ENCODE data around the gene SCLY.

Gene SCLY, protein sequence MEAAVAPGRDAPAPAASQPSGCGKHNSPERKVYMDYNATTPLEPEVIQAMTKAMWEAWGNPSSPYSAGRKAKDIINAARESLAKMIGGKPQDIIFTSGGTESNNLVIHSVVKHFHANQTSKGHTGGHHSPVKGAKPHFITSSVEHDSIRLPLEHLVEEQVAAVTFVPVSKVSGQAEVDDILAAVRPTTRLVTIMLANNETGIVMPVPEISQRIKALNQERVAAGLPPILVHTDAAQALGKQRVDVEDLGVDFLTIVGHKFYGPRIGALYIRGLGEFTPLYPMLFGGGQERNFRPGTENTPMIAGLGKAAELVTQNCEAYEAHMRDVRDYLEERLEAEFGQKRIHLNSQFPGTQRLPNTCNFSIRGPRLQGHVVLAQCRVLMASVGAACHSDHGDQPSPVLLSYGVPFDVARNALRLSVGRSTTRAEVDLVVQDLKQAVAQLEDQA

DNA sequence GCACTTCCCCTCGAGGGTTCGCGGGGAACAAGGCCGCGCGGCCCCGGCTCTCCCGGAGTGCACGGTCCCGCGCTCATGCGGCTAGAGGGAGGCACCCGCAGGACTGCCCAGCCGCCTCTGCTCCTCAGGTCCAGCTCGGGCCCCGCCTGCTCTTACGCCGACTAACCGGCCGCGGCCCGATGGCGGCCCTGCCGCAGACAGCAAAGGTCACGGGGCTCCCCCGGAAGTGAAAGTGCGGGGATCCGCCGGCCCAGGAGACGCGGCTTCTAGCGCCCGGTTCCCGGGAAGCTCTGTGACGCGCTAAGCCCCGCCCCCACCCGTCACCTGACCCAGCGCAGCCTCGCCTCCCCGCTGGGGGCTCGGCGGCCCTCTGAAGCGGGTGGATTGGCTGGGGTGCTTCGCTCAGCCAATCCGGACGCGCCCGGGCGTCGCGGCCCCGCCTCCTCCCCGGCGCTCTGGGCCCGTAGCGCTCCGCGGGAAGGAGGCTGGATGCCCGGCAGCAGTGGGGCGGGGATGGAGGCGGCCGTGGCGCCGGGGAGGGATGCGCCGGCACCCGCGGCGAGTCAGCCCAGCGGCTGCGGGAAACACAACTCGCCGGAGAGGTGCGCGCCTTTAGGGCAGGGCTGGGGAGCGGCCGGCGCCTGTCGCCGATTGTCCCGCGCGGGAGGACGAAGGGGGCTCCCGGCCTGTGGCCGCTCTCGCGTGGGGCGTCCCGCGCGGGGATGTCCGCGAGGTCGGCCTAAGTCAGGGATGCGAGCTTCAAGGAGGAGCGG, at the start of gene SCLY:
SCLY (plus strand) TSS at position 460 of the 773 bp plus-strand sequence; CDS start at position 514, 54 bp downstream.
- ChIA-PET CTCF (interaction anchor here (0.6 to 1.1 kb wide), 4 partner anchors 13 to 196 kb away, joined by 3 to 5 read pairs (median 3); no protein-coding TSS in a partner anchor), POLR2A (interaction anchor here (0.5 to 1.9 kb wide), 10 partner anchors 10 to 372 kb away, joined by 3 to 12 read pairs (median 3); no protein-coding TSS in a partner anchor)
- no peaks in the 10 kb centered on the region for H3K9me3 ChIP-seq (ENCODE audit: control insufficient read depth, insufficient read depth, low read depth, low read length)
- H3K4me1 ChIP-seq (ENCODE audit: control insufficient read depth, insufficient read depth, low read length) = no peaks in the 10 kb centered on the region
- H3K27ac ChIP-seq (ENCODE audit: extremely low read depth, low read depth, low read length) = peak within 1 kb of the TSS; percentile 87
- peaks cover 7 to 20% of the 10 kb centered on the region in 2 experiments for H3K36me3 ChIP-seq (ENCODE audit: control insufficient read depth in 2 of 2, insufficient read depth in 1 of 2, low read length in 2 of 2)
- H3K4me3 ChIP-seq (ENCODE audit: low read depth, low read length) = peak within 1 kb of the TSS; percentile 95
- TF ChIP-seq SP2 (tag by site-specific recombination; IDR thresholded peaks at IDR 0.05) (peak; percentile 92), KLF8 (tag by site-specific recombination; IDR thresholded peaks at IDR 0.05) (peak; percentile 20; the same call in 1 of the 2 replicates), ZNF837 (tag by site-specific recombination; IDR thresholded peaks at IDR 0.05) (no peak), ZNF341 (tag by site-specific recombination; IDR thresholded peaks at IDR 0.05; ENCODE audit: low read depth) (peak; percentile 51), ZNF621 (tag by site-specific recombination; IDR thresholded peaks at IDR 0.05) (no peak), ZNF221 (tag by site-specific recombination; IDR thresholded peaks at IDR 0.05; ENCODE audit: borderline replicate concordance) (0 out of 2 replicates have a peak, but pooled peaks have one; percentile 74), GLIS2 (tag by site-specific recombination; IDR thresholded peaks at IDR 0.05) (peak; percentile 76), ZIC2 (tag by site-specific recombination; IDR thresholded peaks at IDR 0.05) (peak; percentile 48), ZEB2 (tag by site-specific recombination; IDR thresholded peaks at IDR 0.05) (peak; percentile 85), ZNF626 (tag by site-specific recombination; IDR thresholded peaks at IDR 0.05) (no peak), ZBTB8A (tag by site-specific recombination; IDR thresholded peaks at IDR 0.05) (peak; percentile 67)
- TF ChIP-seq, protein P1, sequence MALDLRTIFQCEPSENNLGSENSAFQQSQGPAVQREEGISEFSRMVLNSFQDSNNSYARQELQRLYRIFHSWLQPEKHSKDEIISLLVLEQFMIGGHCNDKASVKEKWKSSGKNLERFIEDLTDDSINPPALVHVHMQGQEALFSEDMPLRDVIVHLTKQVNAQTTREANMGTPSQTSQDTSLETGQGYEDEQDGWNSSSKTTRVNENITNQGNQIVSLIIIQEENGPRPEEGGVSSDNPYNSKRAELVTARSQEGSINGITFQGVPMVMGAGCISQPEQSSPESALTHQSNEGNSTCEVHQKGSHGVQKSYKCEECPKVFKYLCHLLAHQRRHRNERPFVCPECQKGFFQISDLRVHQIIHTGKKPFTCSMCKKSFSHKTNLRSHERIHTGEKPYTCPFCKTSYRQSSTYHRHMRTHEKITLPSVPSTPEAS (tag by site-specific recombination; IDR thresholded peaks at IDR 0.05) = 0 out of 2 replicates have a peak, but pooled peaks have one; percentile 9
- TF ChIP-seq, protein P2, sequence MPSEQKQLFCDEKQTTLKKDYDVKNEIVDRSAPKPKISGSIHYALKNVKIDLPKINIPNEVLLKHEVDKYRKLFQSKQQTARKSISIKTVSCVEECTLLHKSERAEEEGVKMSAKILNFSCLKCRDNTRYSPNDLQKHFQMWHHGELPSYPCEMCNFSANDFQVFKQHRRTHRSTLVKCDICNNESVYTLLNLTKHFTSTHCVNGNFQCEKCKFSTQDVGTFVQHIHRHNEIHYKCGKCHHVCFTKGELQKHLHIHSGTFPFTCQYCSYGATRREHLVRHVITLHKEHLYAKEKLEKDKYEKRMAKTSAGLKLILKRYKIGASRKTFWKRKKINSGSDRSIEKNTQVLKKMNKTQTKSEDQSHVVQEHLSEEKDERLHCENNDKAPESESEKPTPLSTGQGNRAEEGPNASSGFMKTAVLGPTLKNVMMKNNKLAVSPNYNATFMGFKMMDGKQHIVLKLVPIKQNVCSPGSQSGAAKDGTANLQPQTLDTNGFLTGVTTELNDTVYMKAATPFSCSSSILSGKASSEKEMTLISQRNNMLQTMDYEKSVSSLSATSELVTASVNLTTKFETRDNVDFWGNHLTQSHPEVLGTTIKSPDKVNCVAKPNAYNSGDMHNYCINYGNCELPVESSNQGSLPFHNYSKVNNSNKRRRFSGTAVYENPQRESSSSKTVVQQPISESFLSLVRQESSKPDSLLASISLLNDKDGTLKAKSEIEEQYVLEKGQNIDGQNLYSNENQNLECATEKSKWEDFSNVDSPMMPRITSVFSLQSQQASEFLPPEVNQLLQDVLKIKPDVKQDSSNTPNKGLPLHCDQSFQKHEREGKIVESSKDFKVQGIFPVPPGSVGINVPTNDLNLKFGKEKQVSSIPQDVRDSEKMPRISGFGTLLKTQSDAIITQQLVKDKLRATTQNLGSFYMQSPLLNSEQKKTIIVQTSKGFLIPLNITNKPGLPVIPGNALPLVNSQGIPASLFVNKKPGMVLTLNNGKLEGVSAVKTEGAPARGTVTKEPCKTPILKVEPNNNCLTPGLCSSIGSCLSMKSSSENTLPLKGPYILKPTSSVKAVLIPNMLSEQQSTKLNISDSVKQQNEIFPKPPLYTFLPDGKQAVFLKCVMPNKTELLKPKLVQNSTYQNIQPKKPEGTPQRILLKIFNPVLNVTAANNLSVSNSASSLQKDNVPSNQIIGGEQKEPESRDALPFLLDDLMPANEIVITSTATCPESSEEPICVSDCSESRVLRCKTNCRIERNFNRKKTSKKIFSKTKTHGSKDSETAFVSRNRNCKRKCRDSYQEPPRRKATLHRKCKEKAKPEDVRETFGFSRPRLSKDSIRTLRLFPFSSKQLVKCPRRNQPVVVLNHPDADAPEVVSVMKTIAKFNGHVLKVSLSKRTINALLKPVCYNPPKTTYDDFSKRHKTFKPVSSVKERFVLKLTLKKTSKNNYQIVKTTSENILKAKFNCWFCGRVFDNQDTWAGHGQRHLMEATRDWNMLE (tag by site-specific recombination; conservative IDR thresholded peaks at IDR 0.05; ENCODE audit: low read depth) = peak; percentile 95
- TF ChIP-seq, protein P3, sequence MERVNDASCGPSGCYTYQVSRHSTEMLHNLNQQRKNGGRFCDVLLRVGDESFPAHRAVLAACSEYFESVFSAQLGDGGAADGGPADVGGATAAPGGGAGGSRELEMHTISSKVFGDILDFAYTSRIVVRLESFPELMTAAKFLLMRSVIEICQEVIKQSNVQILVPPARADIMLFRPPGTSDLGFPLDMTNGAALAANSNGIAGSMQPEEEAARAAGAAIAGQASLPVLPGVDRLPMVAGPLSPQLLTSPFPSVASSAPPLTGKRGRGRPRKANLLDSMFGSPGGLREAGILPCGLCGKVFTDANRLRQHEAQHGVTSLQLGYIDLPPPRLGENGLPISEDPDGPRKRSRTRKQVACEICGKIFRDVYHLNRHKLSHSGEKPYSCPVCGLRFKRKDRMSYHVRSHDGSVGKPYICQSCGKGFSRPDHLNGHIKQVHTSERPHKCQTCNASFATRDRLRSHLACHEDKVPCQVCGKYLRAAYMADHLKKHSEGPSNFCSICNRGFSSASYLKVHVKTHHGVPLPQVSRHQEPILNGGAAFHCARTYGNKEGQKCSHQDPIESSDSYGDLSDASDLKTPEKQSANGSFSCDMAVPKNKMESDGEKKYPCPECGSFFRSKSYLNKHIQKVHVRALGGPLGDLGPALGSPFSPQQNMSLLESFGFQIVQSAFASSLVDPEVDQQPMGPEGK (tag by site-specific recombination; IDR thresholded peaks at IDR 0.05) = peak; percentile 82
- TF ChIP-seq, protein P4, sequence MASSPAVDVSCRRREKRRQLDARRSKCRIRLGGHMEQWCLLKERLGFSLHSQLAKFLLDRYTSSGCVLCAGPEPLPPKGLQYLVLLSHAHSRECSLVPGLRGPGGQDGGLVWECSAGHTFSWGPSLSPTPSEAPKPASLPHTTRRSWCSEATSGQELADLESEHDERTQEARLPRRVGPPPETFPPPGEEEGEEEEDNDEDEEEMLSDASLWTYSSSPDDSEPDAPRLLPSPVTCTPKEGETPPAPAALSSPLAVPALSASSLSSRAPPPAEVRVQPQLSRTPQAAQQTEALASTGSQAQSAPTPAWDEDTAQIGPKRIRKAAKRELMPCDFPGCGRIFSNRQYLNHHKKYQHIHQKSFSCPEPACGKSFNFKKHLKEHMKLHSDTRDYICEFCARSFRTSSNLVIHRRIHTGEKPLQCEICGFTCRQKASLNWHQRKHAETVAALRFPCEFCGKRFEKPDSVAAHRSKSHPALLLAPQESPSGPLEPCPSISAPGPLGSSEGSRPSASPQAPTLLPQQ (tag by site-specific recombination; IDR thresholded peaks at IDR 0.05) = peak; percentile 24; the same call in 1 of the 2 replicates
- TF ChIP-seq, protein P5, sequence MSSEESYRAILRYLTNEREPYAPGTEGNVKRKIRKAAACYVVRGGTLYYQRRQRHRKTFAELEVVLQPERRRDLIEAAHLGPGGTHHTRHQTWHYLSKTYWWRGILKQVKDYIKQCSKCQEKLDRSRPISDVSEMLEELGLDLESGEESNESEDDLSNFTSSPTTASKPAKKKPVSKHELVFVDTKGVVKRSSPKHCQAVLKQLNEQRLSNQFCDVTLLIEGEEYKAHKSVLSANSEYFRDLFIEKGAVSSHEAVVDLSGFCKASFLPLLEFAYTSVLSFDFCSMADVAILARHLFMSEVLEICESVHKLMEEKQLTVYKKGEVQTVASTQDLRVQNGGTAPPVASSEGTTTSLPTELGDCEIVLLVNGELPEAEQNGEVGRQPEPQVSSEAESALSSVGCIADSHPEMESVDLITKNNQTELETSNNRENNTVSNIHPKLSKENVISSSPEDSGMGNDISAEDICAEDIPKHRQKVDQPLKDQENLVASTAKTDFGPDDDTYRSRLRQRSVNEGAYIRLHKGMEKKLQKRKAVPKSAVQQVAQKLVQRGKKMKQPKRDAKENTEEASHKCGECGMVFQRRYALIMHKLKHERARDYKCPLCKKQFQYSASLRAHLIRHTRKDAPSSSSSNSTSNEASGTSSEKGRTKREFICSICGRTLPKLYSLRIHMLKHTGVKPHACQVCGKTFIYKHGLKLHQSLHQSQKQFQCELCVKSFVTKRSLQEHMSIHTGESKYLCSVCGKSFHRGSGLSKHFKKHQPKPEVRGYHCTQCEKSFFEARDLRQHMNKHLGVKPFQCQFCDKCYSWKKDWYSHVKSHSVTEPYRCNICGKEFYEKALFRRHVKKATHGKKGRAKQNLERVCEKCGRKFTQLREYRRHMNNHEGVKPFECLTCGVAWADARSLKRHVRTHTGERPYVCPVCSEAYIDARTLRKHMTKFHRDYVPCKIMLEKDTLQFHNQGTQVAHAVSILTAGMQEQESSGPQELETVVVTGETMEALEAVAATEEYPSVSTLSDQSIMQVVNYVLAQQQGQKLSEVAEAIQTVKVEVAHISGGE (tag by site-specific recombination; conservative IDR thresholded peaks at IDR 0.05; ENCODE audit: low read depth) = peak; percentile 91
- TF ChIP-seq, protein P6, sequence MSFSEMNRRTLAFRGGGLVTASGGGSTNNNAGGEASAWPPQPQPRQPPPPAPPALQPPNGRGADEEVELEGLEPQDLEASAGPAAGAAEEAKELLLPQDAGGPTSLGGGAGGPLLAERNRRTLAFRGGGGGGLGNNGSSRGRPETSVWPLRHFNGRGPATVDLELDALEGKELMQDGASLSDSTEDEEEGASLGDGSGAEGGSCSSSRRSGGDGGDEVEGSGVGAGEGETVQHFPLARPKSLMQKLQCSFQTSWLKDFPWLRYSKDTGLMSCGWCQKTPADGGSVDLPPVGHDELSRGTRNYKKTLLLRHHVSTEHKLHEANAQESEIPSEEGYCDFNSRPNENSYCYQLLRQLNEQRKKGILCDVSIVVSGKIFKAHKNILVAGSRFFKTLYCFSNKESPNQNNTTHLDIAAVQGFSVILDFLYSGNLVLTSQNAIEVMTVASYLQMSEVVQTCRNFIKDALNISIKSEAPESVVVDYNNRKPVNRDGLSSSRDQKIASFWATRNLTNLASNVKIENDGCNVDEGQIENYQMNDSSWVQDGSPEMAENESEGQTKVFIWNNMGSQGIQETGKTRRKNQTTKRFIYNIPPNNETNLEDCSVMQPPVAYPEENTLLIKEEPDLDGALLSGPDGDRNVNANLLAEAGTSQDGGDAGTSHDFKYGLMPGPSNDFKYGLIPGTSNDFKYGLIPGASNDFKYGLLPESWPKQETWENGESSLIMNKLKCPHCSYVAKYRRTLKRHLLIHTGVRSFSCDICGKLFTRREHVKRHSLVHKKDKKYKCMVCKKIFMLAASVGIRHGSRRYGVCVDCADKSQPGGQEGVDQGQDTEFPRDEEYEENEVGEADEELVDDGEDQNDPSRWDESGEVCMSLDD (tag by site-specific recombination; IDR thresholded peaks at IDR 0.05) = peak; percentile 89
